ENCODE results near the gene NUP210L. TPM values are rescaled to one million over a fixed set of nuclear protein-coding genes. Genes with fewer than 3 reads are reported as not detected.
A peak's percentile ranks its signal among the peaks of the same experiment; 100 is the strongest.

The NUP210L gene
- total and polyA plus RNA-seq, 9 of the 15 experiments (the other 6 are each of a cell fraction or from before 2014, with no cell fraction given): 0.01 to 0.04 TPM; not detected in 7

GRCh38 chr1:154193821-154194220 is 38.9 kb upstream of the NUP210L start:
- Histone ChIP-seq H3K9me1 (ENCODE audit: control insufficient read depth, insufficient read depth, low read length) (no peaks in the 10 kb centered on the region), H3K36me3 (ENCODE audit: control insufficient read depth, insufficient read depth, low read length) (no peaks in the 10 kb centered on the region), H2AFZ (ENCODE audit: low read depth, low read length) (peak overlapping the region; percentile 73), H3K4me2 (ENCODE audit: insufficient read depth, low read length) (no peak overlapping the region), H3K79me2 (ENCODE audit: control insufficient read depth, insufficient read depth, low read length) (no peaks in the 10 kb centered on the region), H3K27ac (ENCODE audit: extremely low read depth, low read depth, low read length) (no peak overlapping the region), H3K27me3 (ENCODE audit: control insufficient read depth in 2 of 2, insufficient read depth in 2 of 2, low read length in 2 of 2) (no peaks in the 10 kb centered on the region), H3K4me1 (replicated peaks in 1 of 2; ENCODE audit: control insufficient read depth in 2 of 2, insufficient read depth in 2 of 2, low read length in 2 of 2) (peaks cover 8 to 21% of the 10 kb centered on the region in 2 experiments; a peak in 4 of 5 replicates), H4K20me1 (replicated peaks; ENCODE audit: control insufficient read depth, insufficient read depth, low read length) (no peaks in the 10 kb centered on the region), H3K9me3 (replicated peaks; ENCODE audit: control insufficient read depth, insufficient read depth, low read depth, low read length) (no peaks in the 10 kb centered on the region), H3K4me3 (no peak overlapping the region), H3K9ac (ENCODE audit: insufficient read depth in 1 of 2, low read depth in 2 of 2, low read length in 2 of 2) (peak overlapping the region in 1 of 2 experiments; percentile 59; a peak in 1 of 4 replicates)
- peak; percentile 28 for ATAC-seq
- DNase-seq (ENCODE audit: extremely low read depth in 1 of 4, low spot score in 3 of 4): no peak
- no TSS peak for BruUV-seq (replicated peaks)
- FAIRE-seq: peak; percentile 32
- TF ChIP-seq ZNF589 (CRISPR knock-in tag; IDR thresholded peaks at IDR 0.05; ENCODE audit: low read depth): 0 out of 2 replicates have a peak, but pooled peaks have one; percentile 29
- TF ChIP-seq NFIC (IDR thresholded peaks at IDR 0.05): peak; percentile 40
- no peak for TF ChIP-seq TSC22D4 (tag; IDR thresholded peaks at IDR 0.05)
- WGBS (ENCODE audit: insufficient coverage, low coverage, missing lambda C conversion rate): 12% methylated on average over 8 of the region's 8 CpGs
- POLR2A ChIA-PET: interaction anchor here (0.6 to 2.9 kb wide), 5 partner anchors 10 to 829 kb away, joined by 3 to 12 read pairs (median 4); partner anchors contain the start of gene UBAP2L
- intact Hi-C loops (cut with micrococcal nuclease): loop anchor here (10.0 kb wide), 1 partner anchor 271 kb away; no protein-coding TSS in a partner anchor
- CTCF ChIA-PET (ENCODE audit: low intra/inter-chr PET ratio): no interaction called here
- in situ Hi-C loops (cut with MboI): loop anchor here (5.0 kb wide), 2 partner anchors 53 to 143 kb away; no protein-coding TSS in a partner anchor

- in situ Hi-C loops (cut with MboI): loop anchor here (5.0 kb wide), 2 partner anchors 55 to 145 kb away; no protein-coding TSS in a partner anchor
- no peak overlapping the region for H3K9ac ChIP-seq (ENCODE audit: insufficient read depth in 1 of 2, low read depth in 2 of 2, low read length in 2 of 2)
- FAIRE-seq: no peak
- no peaks in the 10 kb centered on the region for H3K27me3 ChIP-seq (ENCODE audit: control insufficient read depth in 2 of 2, insufficient read depth in 2 of 2, low read length in 2 of 2)
- no peaks in the 10 kb centered on the region for H3K9me3 ChIP-seq (replicated peaks; ENCODE audit: control insufficient read depth, insufficient read depth, low read depth, low read length)
- no peaks in the 10 kb centered on the region for H3K36me3 ChIP-seq (ENCODE audit: control insufficient read depth, insufficient read depth, low read length)
- H3K27ac ChIP-seq (ENCODE audit: extremely low read depth, low read depth, low read length): no peak overlapping the region
- peak overlapping the region; percentile 12; the same call in 1 of the 2 replicates for H3K4me2 ChIP-seq (ENCODE audit: insufficient read depth, low read length)
- no peak overlapping the region for H3K4me3 ChIP-seq
- ChIA-PET POLR2A (interaction anchor here (0.6 to 2.9 kb wide), 10 partner anchors 10 to 904 kb away, joined by 3 to 12 read pairs (median 3); partner anchors contain the start of genes RPS27 and UBAP2L), CTCF (ENCODE audit: low intra/inter-chr PET ratio) (no interaction called here)
- peaks cover 8 to 23% of the 10 kb centered on the region in 2 experiments; a peak in 4 of 5 replicates for H3K4me1 ChIP-seq (replicated peaks in 1 of 2; ENCODE audit: control insufficient read depth in 2 of 2, insufficient read depth in 2 of 2, low read length in 2 of 2)
- H3K9me1 ChIP-seq (ENCODE audit: control insufficient read depth, insufficient read depth, low read length): no peaks in the 10 kb centered on the region
- WGBS (ENCODE audit: insufficient coverage, low coverage, missing lambda C conversion rate): 14% methylated on average over 3 of the region's 3 CpGs
- 0 out of 2 replicates have a peak overlapping the region, but pooled peaks have one; percentile 44 for H2AFZ ChIP-seq (ENCODE audit: low read depth, low read length)
- no peak for ATAC-seq
- BruUV-seq (replicated peaks): no TSS peak
- intact Hi-C loops (cut with micrococcal nuclease): loop anchor here (10.0 kb wide), 1 partner anchor 272 kb away; no protein-coding TSS in a partner anchor
- no peaks in the 10 kb centered on the region for H3K79me2 ChIP-seq (ENCODE audit: control insufficient read depth, insufficient read depth, low read length)
- H4K20me1 ChIP-seq (replicated peaks; ENCODE audit: control insufficient read depth, insufficient read depth, low read length): no peaks in the 10 kb centered on the region
- no peak for DNase-seq (ENCODE audit: extremely low read depth in 1 of 4, low spot score in 3 of 4)
- TF ChIP-seq ZNF354B (CRISPR knock-in tag; IDR thresholded peaks at IDR 0.05): no peak
- TF ChIP-seq YY1 (IDR thresholded peaks at IDR 0.05; ENCODE audit: borderline replicate concordance in 1 of 3, control insufficient read depth in 1 of 3, extremely low read depth in 1 of 3, insufficient read depth in 3 of 3, insufficient read length in 1 of 3, insufficient replicate concordance in 2 of 3, low read depth in 1 of 3, low read length in 2 of 3): no peak
- no peak for TF ChIP-seq SMARCC2 (IDR thresholded peaks at IDR 0.05; ENCODE audit: low read depth)
- no peak for TF ChIP-seq KLF16 (IDR thresholded peaks at IDR 0.05)
- no peak for TF ChIP-seq RREB1 (CRISPR knock-in tag; IDR thresholded peaks at IDR 0.05)
- no peak for TF ChIP-seq SRSF3 (IDR thresholded peaks at IDR 0.05; ENCODE audit: insufficient read depth, low read length)
Measured at GRCh38 chr1:154192476-154192875, 37.6 kb upstream of the NUP210L start.

Measured in K562 (cell line).